ENCODE measurements around the gene UBXN1.

DNA sequence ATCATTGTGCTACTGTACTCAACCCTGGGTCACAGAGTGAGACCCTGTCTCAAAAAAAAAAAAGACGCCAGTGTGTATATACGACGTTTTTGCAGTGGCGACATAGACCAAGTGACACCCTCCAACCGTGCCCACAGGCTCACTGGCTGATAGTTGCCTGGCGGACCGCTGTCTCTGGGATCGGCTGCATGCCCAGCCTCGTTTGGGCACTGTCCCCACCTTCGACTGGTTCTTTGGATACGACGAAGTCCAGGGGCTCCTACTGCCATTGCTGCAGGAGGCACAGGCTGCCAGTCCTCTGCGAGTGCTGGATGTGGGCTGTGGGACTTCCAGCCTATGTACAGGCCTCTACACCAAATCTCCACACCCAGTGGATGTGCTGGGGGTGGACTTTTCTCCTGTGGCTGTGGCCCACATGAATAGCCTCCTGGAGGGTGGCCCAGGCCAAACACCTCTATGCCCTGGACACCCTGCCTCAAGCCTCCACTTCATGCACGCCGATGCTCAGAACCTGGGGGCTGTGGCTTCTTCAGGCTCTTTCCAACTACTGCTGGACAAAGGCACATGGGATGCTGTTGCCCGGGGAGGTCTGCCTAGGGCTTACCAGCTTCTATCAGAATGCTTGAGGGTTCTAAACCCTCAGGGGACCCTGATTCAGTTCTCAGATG is 12.5 kb downstream of the UBXN1 start:
- TF ChIP-seq CTCF (IDR thresholded peaks at IDR 0.05) (no peak), POLR2A (IDR thresholded peaks at IDR 0.05) (no peak)
